GM18505 (cell line): ENCODE results near the gene UBE2J2.
"Not testable (repeated sequence)": the region's sequence is repeated elsewhere in the genome, so short reads cannot be mapped to it uniquely, and the experiment has no call there.

Experiments
- ATAC-seq: cut with Tn5 transposase; IDR thresholded peaks from one replicate; pipeline ENCODE4 v1.9.1; 2021; ENCODE audit not compliant: unreplicated experiment
- POLR2A ChIP-seq: IDR thresholded peaks from 4 replicates; pipeline ENCODE4 v1.6.1; 2011; ENCODE audit warnings: borderline replicate concordance; ENCODE audit not compliant: insufficient read depth, insufficient read length; ENCODE audit errors: extremely low read depth

Gene UBE2J2

GRCh38 chr1:1273512-1274298, at the start of gene UBE2J2:
Gene UBE2J2, minus strand, starts transcription at chr1:1273854. Its CDS starts 5,862 bp downstream, at chr1:1267992.
- peak; percentile 82 for ATAC-seq
- TF ChIP-seq POLR2A = peak; percentile 66

DNA sequence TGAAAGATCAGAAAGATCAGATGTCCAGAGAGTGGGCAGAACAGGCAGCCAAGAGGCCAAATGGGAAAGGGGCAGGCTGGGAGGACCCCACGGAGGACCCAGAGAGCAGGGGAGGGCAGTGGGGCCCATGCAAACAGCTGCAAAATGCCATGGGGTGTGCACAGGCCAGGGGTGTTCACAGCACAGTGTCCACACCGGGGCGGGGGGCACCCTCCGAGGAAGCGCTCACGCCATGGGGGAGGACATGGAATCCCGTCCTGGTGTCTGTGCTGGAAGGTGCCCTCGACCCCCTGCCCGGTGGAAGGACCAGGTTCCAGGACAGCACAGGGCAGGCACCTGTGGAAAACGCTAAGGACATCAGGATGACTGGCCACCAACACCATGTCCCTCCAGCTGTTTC, 49.3 kb upstream of the UBE2J2 start:
- ATAC-seq = no peak
- no peak for TF ChIP-seq POLR2A

GRCh38 chr1:1322418-1322817, 48.8 kb upstream of the UBE2J2 start:
- no peak for ATAC-seq
- TF ChIP-seq POLR2A = no peak

GRCh38 chr1:1321477-1321876, 47.8 kb upstream of the UBE2J2 start:
- ATAC-seq = no peak
- TF ChIP-seq POLR2A = no peak

DNA sequence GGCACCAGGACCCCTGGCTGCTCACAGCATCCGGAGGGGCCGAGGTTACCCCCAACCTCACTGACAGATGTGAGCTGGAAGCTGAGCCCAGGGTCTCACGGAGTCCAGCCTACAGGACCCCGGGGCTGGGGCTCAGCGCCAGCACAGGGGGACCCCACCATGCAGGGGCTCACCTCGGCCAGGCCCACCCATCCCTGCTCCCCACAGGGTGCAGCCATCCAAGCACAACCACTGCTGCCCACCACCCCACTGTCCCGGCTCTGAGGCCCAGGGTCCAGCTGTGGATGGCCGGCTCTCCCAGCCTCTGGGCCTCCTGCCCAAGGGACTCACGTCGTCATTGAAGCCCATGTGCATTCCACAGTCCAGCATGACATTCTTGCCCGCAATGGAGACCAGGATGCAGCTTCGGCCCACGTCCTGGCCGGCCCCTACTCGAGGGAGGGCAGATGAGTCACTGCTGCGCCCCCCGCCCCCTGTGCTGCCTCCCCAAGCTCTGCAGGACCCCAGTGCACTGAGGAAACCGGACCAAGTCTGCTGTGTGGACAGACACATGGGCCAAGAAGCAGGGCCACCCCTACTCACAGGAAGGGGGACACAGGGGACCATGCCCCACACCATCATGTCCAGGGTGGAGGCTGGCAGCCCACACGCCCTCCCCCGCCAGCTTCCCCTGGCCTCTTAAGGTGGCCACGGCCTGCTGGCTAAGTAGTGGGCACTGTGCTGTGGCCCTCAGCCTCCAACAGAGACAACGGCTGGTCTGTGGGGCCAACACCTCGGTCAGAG, 47.2 kb upstream of the UBE2J2 start:
- no peak for TF ChIP-seq POLR2A
- no peak for ATAC-seq

DNA sequence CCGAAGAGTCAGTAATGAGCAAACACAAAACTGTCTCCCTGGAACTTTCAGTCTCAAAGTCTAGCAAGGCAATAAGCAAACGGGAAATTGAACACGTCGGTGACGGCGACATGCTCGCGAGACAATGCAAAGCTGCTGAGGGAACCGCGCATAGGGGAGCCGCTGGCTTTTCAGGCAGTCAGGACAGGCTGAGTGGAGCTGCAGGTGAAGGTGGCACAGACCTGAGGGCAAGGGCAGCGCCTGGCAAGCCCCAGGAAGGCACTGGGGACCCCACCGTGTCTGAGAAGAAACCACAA, 45.9 kb upstream of the UBE2J2 start:
- TF ChIP-seq POLR2A = no peak
- ATAC-seq = no peak

DNA sequence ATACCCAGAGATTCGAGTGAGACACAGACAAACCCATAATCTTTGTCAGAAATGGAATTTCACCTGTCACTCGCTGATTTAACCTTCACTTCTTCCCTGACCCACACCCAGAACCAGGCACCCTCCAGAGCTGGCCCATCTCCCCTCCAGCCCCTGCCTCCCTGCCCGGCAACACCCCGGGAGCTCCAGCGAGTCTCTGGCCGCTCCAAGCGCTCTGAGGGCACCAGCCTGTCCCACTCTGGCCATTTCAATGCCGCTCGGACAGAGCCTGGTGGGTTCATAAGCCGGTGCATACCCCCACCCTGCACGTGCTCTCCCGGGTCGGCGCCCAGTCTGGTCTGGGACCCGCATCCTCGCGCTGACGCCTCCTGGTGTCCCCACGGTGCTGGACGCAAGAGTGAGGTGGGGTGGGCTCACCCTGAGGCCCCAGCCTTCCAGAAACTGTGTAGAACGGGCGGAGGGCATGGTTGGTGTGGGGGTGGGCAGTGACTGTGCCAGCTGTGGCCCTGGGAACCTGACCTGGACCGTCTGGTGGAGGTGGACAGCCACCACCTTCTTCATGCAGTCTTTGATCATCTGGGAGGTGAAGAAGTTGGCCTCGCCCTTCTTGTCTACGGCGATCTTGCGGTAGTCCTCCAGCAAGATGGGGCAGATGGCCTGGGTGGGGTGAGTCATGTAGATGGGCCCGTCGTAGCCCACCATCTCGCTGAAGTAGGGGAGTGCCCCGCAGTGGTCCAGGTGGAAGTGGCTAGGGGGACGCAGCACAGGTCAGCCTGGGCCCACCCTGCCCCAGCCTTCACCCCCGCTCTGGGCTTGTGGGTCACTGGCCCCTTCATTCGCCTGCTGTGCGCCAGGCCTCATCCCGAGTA, 45.4 kb upstream of the UBE2J2 start:
- TF ChIP-seq POLR2A = no peak
- ATAC-seq = no peak

- no peak for TF ChIP-seq POLR2A
- ATAC-seq = no peak
Measured at GRCh38 chr1:1318131-1318652, 44.5 kb upstream of the UBE2J2 start.

DNA sequence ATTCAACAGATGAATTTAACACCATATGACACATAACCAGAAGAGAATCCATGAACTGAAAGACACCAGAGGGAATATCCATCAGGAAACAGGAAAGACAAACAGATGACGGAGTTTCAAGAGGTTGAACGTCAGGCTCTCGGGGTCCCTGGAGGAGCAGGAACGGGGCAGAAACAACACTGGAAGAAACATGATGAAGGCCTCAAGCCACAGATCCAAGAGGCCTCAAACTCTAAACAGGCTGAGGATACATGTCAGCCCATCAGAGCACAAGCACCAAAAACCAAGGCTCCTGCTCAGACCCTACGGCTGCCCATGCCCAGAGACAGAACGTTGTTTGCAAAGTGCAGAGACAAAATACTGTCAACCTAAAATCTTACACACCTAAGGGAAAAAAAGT, 43.8 kb upstream of the UBE2J2 start:
- no peak for TF ChIP-seq POLR2A
- ATAC-seq = no peak

DNA sequence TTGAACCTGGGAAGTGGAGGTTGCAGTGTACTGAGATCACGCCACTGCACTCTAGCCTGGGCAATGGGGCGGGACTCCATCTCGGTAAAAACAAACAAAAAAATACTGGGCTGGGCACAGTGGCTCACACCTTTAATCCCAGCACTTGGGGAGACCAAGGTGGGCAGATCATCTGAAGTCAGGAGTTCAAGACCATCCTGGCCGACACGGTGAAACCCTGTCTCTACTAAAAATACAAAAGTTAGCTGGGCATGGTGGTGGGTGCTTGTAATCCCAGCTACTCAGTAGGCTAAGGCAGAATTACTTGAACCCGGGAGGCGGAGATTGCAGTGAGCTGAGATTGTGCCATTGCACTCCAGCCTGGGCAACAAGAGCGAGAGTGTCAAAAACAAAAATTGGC, 42.5 kb upstream of the UBE2J2 start:
- ATAC-seq = not testable (repeated sequence)

GRCh38 chr1:1315435-1315954, 41.8 kb upstream of the UBE2J2 start:
- TF ChIP-seq POLR2A = no peak

DNA sequence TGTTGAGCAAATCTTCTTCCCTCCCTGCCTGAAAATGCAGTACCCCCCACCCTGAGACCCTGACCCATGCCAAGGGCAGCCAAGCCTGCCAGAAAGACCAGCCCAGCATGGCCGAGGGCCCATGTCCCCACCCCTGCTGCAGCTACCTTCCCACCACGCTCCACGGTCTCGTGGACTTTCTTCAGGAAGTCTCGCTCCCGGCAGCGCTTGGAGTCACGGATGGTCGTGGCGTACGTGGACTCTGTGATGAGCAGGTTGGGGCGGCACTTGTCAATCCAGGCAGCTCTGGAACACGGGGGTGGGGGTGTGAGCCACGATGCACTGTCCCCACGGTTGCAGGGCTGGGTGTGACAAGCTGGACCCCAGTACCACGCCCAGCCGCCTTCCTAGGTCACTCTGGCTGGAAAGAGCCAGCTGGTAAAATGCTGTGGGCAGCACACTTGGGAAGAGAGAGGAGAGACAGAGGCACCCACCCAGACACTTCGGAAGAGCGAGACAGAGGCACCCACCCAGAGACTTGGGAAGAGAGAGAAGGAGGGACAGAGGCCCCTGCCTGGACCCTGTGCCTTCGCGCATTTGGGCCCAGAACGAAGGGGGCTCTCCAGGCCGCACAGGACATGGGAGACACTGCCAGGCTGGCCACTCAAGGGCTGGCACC, 41.2 kb upstream of the UBE2J2 start:
- ATAC-seq = no peak
- TF ChIP-seq POLR2A = no peak

More at GRCh38 chr1:1315435-1315954, 41.8 kb upstream of the UBE2J2 start:
- ATAC-seq = no peak

DNA sequence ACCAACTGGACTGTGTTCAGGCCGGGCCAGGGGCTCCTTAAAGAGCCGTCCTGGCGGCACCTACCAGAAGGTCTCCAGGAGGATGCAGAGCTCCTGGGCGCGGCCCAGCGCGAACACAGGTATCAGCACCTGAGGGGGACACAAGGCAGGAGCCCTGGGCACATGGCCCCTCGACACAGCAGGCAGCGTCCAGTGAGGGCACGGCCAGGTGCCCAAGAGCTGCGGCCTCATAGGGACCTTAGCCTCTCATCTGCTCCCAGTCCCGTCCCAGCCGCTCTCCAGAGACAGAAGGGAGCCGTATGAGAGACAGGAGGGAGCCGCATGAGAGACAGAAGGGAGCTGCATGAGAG, 40.6 kb upstream of the UBE2J2 start:
- ATAC-seq = no peak
- TF ChIP-seq POLR2A = no peak

- no peak for TF ChIP-seq POLR2A
- ATAC-seq = no peak
Measured at GRCh38 chr1:1313500-1314236, 40.0 kb upstream of the UBE2J2 start.
